Measurements from ENCODE around the gene CAMKV.

DNA sequence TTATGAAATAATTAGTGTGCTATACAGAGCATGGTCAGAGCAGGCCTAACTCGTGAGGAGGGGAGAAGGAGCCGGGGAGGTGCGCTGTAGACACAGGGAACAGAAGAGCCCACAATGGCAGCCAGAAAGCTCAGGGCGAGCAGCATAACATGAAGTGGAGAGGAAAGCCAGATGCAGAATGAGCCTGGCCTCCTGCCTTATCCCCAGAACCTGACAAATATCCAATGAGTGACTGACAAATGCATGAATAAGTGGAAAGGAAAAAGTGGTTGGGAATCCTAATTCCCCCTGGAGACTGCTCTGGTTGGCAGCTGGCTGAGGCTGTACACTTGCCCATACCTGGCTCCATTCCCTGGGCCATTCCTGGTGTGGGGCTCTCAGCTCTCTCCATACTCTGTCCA lies 43.2 kb upstream of the CAMKV start:
- no peak for TF ChIP-seq PATZ1 (CRISPR knock-in tag; IDR thresholded peaks at IDR 0.05; ENCODE audit: borderline replicate concordance)
- TF ChIP-seq ARNTL (CRISPR knock-in tag; IDR thresholded peaks at IDR 0.05; ENCODE audit: borderline replicate concordance, low read depth): no peak
- no peak for TF ChIP-seq ISL1 (CRISPR knock-in tag; IDR thresholded peaks at IDR 0.05)
- no peak for TF ChIP-seq POU6F1 (CRISPR knock-in tag; IDR thresholded peaks at IDR 0.05; ENCODE audit: borderline replicate concordance, low read depth)
